ENCODE data around the gene HSPA5.

- TF ChIP-seq CTCF (conservative IDR thresholded peaks at IDR 0.05; ENCODE audit: low read depth, low read length) (no peak), EZH2 (IDR thresholded peaks at IDR 0.05; ENCODE audit: borderline replicate concordance, low read depth, low read length, poor library complexity, severe bottlenecking) (no peak)
Measured at GRCh38 chr9:125269014-125269397, 27.9 kb upstream of the HSPA5 start.

Data from A673 (cell line).